NB4 (cell line): Measurements from ENCODE around the gene CPN2.

Experiments
- CTCF ChIP-seq: IDR thresholded peaks from one replicate; pipeline ENCODE4 v1.5.1; 2012; ENCODE audit warnings: low read depth, low read length
- MYC ChIP-seq: IDR thresholded peaks from 2 replicates; pipeline ENCODE4 v1.6.1; 2011; ENCODE audit warnings: low read depth, low read length
- POLR2A ChIP-seq: IDR thresholded peaks from 2 replicates; pipeline ENCODE4 v1.6.1; 2011; ENCODE audit warnings: mild to moderate bottlenecking; ENCODE audit not compliant: insufficient read length; ENCODE audit errors: extremely low read depth

GRCh38 chr3:194376241-194376560 lies 25.1 kb upstream of the CPN2 start:
- TF ChIP-seq CTCF = no peak
- TF ChIP-seq POLR2A = no peak
- TF ChIP-seq MYC = no peak
